Stimulated activated CD4-positive, alpha-beta T cell treated with anti-CD3 and anti-CD28 coated beads, Interleukin-2, amount 100 ng/mL, for 24 hours (primary cell): ENCODE measurements around the gene MAD2L1BP.
A peak's percentile ranks its signal among the peaks of the same experiment; 100 is the strongest.
"Not testable (repeated sequence)": the region's sequence is repeated elsewhere in the genome, so short reads cannot be mapped to it uniquely, and the experiment has no call there.

Experiments
- DNase-seq, 2 donors: peaks; one replicate each; pipeline ENCODE4 v3.0.0-alpha.2; 2020

Gene MAD2L1BP, protein sequence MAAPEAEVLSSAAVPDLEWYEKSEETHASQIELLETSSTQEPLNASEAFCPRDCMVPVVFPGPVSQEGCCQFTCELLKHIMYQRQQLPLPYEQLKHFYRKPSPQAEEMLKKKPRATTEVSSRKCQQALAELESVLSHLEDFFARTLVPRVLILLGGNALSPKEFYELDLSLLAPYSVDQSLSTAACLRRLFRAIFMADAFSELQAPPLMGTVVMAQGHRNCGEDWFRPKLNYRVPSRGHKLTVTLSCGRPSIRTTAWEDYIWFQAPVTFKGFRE

DNA sequence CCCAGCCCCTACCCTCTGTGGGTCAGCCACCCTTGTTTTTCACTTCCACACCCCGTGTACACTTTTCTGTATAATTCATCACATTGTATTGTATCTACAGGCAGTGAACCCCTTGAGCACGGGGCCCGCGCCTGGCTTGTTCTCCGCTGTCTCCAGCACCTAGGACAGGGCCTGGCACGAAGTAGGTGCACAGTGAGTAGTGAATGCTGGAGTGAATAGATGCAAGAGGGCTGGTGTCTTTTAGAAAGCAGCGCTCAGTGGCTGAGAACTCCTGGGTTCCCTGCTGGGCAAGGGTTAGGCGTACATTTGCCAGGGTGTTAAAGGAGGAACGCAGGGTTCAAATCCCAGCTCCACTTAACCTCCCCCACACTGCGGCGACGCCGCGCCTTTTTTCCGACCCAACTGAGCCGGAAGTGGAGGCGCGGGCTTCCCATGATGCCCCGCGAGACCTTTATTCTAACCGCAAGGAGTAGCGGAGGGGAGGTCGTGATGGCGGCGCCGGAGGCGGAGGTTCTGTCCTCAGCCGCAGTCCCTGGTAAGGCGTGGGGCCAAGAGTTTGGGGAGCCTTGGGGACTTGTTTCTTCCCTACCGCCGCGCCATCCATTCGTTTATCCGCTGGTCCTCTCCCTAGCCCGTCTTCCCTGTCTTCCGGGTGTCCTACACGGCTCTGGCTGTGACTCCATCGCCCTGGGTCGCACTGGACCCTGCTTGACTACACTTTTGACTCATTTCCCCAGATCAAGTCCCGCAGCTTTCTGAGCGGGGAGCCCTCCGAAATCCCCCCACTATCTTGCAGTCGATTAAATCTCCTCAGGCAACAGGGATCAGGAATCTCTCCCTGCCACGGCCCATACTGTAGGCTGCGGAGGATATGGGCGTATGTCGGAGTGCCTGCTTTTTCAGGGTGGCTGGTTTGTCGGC lies at the start of gene MAD2L1BP:
Gene MAD2L1BP (plus strand): TSS at position 454 of the 921 bp plus-strand sequence. CDS start 36 bp downstream, at position 490.
- peak; percentile 89 to 90 for DNase-seq

DNA sequence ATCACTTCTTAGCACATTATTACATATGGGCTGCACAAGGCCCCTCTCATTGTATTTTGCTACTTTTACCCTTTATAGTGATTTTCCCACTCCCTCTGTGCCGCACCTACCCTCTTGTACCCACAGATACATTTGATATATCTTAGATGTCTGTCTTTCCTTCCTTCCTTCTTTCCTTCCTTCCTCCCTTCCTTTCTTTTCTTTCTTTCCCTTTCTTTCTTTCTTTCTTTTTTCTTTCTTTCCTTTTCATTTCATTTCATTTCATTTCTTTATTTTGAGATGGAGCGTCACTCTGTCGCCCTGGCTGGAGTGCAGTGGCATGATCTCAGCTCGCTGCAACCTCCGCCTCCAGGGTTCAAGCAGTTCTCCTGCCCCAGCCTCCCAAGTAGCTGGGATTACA lies 47.4 kb upstream of the MAD2L1BP start:
- no peak for DNase-seq

DNA sequence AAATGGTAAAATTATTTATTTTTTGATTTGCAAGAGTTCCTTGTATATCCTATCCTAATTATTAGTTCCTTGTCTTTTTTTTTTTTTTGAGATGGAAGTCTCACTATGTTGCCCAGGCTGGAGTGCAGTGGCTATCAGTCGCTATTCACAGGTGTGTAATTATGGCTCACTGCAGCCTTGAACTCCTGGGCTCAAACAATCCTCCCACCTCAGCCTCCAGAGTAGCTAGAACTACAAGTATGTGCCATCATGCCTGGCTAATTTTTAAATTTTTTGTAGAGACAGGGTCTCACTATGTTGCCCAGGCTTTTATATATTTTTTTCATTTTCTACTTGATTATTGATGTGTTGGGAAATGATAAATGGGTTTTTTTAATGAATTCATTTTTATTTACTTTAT lies 46.1 kb upstream of the MAD2L1BP start:
- DNase-seq: not testable (repeated sequence)

DNA sequence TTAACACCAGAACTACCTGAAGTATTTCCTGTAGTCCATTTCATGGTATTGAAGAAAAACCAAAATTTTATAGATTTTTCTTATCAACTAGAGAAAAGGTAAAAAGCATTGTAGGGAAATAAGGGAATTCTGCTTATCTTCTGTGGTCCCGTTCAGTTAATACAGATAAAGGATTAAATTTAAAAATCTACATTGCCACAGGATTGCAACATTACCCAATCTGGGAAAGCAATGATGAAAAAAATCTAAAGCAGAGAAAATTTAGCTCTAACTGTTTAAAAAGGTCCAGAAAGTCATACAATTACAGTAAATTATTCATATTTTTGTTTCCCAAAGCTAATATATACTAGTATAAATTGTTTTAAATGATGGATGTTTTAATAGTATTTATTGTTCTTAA lies 41.7 kb upstream of the MAD2L1BP start:
- DNase-seq: no peak

DNA sequence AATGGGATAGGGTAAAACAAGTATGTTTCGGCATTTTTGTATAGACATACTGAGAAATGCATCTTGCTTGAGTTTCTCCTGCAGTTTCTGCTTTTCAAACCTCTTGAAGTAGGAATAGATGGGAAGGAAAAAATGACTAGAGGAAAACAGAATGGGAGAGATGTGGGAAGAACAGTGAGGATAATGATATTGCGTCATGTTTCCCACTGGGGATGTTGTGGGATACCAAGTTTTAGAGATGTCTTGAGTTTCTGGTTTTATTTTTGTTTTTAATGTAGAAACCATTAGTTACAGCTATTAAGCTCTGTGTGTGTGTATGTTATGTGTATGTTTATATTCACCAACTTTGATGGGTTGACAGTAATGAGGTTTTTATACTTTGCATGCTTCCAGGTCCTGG lies 35.0 kb upstream of the MAD2L1BP start:
- no peak for DNase-seq

DNA sequence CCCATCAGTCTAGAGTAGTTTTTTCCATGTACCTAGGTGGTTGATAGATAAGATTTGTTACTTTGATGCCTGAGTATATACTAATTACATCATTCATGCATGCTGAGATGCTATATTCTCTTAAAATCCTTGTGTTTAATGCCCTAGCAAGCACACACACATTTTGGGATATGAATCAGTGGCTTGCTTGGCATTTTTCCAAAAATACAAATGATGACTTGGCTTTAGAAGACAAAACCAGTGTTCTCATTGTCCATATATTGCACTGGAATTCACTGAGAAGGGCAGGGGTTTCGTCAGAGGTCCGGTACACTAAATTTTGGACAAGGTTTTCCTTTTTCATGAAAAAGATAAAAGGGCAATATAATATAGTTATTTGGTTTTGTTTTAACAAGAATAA lies 31.5 kb upstream of the MAD2L1BP start:
- DNase-seq: no peak

DNA sequence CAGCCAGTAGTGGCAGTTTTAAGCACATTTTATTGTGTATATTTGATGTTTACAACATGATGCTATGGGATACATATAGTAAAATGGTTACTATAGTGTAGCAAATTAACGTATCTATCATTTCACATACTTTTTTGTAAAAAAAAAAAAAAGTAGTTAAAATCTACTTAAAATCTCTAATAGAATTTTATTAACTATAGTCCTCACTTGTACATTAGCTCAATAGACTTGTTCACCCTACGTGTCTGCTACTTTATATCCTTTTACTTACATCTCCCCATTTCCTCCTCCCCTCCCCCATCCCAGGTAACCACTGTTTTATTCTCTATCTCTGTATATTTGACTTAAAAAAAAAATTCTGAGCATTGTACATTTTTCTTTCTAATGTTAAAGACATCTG lies 29.6 kb upstream of the MAD2L1BP start:
- DNase-seq: no peak

DNA sequence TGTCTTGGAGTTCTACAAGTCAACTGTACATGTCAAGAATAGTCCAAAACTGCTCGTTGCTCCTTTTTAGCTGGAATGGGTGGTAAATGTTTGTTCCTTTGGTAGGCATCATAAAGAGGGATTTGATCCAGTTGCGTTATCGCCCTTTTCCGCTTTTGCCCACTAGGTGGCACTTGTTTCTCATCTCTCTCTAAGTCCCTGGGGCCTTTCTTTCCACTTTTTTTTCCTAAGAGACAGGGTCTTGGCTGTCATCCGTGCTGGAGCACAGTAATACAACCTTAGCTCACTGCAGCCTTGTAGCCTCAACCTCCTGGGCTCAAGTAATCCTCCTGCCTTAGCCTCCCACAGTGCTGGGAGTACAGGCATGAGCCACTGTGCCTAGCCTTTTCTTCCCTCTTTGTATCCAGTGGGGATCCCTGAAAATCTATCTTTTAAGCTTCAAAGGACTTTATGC lies 27.3 kb upstream of the MAD2L1BP start:
- DNase-seq: peak; percentile 67 to 70

DNA sequence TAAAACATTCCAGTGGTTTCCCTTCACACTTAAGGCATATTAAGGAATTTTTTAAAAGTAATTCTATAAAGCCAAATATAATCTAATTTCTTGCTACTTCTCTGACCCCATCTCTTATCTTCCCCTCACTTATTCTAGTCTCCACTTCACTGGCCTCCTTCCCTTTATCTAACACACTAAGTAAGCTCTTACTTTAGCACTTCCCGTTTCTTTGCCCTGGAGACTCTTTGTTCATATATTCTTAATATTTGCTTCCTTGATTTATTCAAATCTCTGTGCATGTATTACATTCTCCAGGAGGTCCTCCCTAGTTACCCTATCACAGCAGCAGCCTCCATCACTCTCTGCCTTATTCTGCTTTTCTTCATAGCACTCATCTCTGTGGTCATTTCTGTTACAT lies 26.8 kb upstream of the MAD2L1BP start:
- DNase-seq: no peak

DNA sequence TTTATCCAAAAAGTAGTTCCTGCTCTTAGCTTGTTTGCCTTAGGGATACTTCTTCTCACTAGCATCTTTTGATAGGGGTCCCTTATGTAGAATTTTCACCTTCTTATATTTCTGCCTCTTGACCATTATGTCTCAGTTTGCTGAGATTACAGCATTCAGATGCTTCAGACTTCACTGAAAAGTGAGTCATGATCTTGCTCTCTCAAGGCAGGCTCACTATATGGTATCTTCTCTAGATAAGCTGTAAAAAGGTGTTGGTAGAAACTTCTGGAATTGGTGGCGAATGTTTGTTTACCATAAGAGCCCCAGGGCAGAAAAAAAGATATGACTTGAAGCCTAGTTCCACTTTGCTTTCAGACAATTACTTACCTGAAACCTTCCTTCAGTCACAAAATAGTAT lies 26.2 kb upstream of the MAD2L1BP start:
- DNase-seq: no peak

DNA sequence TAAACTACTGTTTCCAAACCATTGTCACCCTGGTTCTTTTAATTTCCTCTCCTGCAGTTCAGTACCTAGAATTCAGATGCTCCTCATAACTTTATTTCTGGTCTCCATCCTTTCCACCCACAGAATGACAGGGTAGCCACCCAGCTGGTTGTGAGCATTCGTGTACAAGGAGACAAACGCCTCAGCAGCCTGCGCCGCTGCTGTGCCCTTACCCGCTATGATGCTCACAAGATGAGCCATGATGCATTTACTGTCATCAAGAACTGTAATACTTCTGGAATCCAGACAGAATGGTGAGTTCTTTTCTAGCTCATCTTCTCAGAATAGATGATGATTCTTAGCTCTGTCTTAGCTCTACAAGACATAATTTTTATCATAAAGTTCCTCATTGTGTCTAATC lies 25.2 kb upstream of the MAD2L1BP start:
- no peak for DNase-seq

DNA sequence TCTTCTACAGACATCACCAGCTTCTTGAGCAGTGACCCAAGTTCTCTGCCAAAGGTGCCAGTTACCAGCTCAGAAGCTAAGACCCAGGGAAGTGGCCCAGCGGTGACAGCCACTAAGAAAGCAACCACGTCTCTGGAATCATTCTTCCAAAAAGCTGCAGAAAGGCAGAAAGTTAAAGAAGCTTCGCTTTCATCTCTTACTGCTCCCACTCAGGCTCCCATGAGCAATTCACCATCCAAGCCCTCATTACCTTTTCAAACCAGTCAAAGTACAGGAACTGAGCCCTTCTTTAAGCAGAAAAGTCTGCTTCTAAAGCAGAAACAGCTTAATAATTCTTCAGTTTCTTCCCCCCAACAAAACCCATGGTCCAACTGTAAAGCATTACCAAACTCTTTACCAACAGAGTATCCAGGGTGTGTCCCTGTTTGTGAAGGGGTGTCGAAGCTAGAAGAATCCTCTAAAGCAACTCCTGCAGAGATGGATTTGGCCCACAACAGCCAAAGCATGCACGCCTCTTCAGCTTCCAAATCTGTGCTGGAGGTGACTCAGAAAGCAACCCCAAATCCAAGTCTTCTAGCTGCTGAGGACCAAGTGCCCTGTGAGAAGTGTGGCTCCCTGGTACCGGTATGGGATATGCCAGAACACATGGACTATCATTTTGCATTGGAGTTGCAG lies 21.8 kb upstream of the MAD2L1BP start:
- no peak for DNase-seq

DNA sequence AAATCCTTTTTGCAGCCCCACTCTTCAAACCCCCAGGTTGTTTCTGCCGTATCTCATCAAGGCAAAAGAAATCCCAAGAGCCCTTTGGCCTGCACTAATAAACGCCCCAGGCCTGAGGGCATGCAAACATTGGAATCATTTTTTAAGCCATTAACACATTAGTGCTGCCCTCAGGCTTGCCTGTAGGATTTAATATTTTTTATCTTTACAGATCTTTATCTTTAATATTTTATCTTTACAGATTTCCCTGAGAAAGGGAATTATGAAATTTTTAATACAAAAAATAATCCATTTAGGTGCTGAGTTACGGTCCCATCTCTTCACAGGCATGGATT lies 21.3 kb upstream of the MAD2L1BP start:
- DNase-seq: no peak

DNA sequence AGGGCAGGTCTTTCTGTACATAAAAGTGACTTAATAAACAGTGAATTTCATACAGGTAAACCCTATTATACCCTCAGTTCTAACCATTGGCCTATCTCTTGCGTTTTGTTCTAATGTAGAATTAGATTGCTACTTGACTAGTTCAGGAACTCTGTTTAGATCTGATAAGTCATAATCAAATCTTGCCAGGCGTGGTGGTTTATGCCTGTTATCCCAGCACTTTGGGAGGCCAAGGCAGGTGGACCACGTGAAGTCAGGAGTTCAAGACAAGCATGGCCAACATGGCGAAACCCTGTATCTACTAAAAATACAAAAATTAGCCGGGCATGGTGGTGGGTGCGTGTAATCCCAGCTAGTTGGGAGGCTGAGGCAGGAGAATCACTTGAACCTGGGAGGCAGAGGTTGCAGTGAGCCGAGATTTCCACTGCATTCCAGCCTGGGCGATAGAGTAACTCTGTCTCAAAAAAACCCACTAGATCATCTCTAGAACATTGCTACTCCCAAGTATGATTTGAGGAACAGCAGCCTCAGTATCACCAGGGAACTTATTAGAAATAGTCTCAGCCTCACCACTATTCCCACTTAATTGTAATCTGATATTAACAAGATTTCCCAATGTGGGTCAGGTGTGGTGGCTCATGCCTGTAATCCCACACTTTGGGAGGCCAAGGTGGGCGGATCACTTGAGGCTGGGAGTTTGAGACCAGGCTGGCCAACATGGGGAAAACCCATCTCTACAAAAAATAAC lies 18.7 kb upstream of the MAD2L1BP start:
- DNase-seq: no peak

DNA sequence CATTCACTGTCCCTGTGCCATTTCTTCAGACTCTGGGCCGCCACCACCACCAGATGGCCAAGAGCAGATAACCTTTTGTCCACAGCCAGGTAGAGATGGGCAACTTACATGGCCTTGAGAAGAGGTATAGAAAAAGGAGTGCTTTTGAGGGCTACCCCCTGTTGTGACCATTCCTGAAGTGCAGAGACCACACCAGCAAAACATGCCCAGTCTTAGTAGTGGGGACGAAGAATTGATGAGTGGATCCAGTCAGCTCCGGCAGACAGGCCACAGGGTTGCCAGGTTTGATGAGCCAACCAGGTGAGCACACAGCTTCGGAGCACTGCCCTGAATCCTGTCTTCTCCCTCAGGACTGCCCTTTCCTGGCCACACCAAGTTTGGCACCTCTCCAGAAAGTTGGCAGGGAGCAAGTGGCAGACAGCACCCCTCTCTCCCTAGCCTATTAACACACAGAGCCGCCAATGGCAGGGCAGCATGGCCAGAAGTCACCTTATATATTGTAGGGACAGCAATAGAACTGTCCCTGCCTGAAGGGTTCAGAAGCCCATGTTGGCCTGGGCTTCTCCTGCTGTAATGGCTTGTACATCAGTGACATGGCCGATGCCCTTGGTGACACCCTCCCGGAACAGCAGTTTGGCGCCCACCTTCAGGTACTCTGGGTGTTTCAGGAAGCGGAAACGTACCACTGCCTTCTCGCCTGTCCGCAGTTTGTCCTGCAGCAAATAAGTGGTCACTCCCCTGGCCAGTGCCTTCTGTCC lies 14.4 kb upstream of the MAD2L1BP start:
- no peak for DNase-seq

DNA sequence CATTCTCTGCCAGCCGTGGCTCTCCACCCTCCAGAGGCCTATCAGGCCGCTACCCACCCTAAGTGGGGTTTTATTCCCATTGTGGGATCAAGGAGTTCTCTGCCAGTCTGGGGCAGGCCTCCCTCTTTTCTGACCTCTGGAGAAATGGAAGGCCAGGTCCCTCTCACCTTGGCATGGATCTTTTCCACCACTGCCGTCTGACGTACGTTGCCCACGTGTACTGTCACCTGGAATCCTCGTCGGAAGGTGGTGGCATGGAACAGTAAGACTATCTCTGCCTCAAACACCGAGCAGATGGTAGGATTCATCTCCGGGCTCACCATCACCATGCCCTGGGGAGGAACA lies 13.8 kb upstream of the MAD2L1BP start:
- DNase-seq: no peak

DNA sequence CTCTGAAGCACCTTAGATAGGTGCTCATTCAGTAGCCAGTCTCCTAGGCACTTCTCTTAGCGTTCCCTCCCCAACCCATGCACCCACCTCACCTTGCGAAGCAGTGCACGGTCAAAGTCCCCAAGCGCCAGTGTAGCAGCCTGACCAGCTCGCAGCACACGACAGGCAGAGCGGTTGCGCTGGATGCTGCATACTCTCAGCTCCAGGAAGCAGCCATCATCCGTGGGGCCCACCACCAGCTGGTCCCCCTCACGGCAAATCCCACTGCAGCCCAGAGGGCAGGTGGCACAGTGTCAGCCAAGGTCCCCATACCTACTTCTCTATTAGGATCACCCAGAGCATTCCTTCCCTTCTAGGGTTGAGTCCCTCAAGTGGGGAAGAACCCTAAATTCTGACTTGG lies 13.1 kb upstream of the MAD2L1BP start:
- DNase-seq: no peak

DNA sequence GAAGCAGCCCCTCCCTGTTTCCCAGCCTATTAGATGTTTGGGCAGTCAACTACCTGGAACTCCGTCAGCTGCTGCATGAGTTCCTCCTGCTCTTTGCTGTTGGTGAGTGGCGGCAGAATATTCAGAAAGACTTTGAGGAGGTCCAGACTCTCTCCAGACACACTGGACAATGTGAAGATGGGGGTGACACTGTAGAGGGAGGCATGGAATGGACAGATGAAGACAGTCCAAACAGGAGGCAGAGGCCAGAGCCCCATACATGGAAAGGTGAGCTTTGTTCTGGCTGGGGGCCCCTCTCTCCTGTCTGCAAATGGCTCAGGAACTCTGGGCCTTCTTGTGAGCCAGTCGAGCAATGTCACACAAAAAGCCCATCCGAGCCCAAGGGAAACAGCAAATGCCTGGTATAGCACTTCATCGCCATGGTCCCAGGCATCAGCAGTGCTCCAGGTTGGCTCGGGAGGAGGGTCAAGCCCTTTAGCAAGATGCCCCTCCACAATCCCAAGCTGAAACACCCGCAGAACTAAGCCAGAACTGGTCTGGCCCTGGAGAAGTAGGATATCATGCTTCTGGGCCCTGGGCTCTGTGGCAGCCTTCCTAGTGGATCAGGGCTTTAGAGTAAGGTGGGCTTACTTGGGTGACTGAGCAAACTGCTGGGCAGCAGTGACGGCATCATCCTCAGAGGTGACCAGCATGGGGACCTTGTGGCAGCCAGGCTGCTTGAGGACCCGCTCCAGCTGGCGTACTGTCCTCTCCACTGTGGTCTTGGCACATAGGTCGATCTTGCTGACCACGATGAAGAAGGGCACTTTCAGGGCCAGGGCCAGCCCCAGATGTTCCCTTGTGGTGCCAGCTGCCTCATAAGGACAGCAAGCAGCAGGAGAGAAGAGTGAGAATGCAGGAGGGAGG lies 11.5 kb upstream of the MAD2L1BP start:
- no peak for DNase-seq

DNA sequence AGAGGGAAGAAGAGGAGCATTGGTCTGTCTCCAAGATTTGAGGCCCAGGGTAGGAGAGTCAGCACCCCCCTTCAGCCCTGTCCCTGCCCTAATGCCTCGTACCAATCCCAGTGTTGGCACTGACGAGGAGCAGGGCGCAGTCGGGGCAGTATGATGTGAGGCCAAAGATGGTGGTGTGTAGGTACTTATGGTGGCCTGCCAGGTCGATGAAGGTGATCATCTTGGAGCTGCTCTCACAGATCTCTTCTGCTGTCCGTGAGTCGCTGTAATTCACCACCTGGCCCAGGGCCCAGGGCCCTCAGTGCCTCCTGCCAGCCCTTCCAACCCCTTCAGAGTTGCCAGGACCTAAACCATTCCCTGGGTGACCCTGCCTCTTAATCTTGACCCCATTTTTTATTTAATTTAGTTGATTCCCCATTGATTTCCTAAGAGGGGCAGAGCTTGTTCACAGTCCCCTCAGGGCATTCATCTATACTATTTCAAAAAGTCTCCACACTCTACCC lies 10.8 kb upstream of the MAD2L1BP start:
- DNase-seq: no peak

DNA sequence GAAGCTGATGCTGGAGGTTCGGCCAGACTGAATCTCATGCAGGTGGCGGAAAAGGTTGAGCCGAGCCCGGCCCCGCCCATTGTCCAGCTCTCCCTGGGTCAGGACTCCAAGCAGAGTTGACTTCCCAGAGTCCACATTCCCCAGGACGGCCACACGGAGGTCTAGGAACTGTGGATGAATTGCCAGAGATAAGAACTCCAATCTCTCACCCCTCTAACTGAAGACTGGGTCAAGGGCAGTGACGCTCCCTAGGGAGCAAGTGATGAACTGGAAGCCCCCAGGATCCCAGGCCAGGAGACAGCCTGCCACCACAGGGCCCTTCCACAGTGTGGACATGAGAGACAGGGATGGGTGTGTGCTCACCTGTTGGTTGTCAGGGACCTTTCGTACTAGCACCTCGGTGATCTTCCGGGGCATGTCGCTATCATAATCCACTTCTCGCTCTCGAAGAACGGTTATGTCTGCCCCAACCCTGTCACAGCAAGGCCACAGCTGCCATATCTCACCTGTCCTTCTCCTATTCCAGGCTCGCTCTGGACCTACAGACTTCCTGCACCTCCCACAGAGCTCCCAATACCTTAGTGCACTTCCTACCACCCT lies 10.1 kb upstream of the MAD2L1BP start:
- DNase-seq: no peak
